K562 (cell line): ENCODE results near the gene JUN. TPM values are rescaled to one million over a fixed set of nuclear protein-coding genes. Genes with fewer than 3 reads are reported as not detected.

Source experiments
- AFF4 ChIP-seq: sonication (generic); formaldehyde crosslinking; IDR thresholded peaks from 2 replicates; pipeline ENCODE4 v1.8.0; 2023; ENCODE audit warnings: mild to moderate bottlenecking, missing genetic modification reagents
- CCNT2 ChIP-seq: IDR thresholded peaks from 2 replicates; pipeline ENCODE4 v1.6.1; 2011; ENCODE audit warnings: borderline replicate concordance, low read depth, mild to moderate bottlenecking, moderate library complexity, mixed read lengths, low read length; ENCODE audit not compliant: insufficient read length; ENCODE audit errors: extremely low read depth
- HMBOX1 ChIP-seq: sonication (generic); IDR thresholded peaks from 2 replicates; pipeline ENCODE4 v1.6.1; 2016
- MYBL2 ChIP-seq, 2 experiments: fragments of 450-650 bp in 1 of 2; sonication (generic) in 1 of 2; formaldehyde crosslinking in 1 of 2; IDR thresholded peaks; 2 replicates each; pipeline versions ENCODE4 v1.6.1 to v1.8.1; 2017 to 2022; ENCODE audit warnings: borderline replicate concordance in 1 of 2, inconsistent platforms in 1 of 2, low read depth in 1 of 2, mild to moderate bottlenecking in 1 of 2, missing genetic modification reagents in 1 of 2, moderate library complexity in 1 of 2
- U2AF1 ChIP-seq: fragments of 200-400 bp; formaldehyde crosslinking; optimal IDR thresholded peaks from 2 replicates; pipeline ENCODE3; 2017; ENCODE audit warnings: mild to moderate bottlenecking, low read depth, low read length, moderate library complexity
- polyA plus RNA-seq, 8 experiments: library from polyadenylated mRNA; depleted of rRNA in 4 of 8; stranded (reverse) in 5 of 8; unstranded in 3 of 8; fragments of >200 nt; fragmentation: Nextera tagmentation in 2 of 8; fragmentation: Illumina TruSeq in 1 of 8; extraction: Ambion mirVana in 2 of 8; extraction: Trizol in 1 of 8; gene quantifications; 2 replicates each; pipeline versions ENCODE4 v1.2.1 to v1.2.3, GENCODE V29; 2011 to 2014; ENCODE audit warnings: inconsistent platforms in 1 of 8, missing spikeins in 1 of 8
- total RNA-seq, 7 experiments: library from RNA; depleted of rRNA in 6 of 7; stranded (reverse); fragments of >200 nt in 6 of 7; fragmentation: Illumina TruSeq in 2 of 7; extraction: Trizol in 2 of 7; gene quantifications; 2 replicates each; pipeline versions ENCODE4 v1.2.1 to v1.2.3, GENCODE V29; 2011 to 2021; ENCODE audit warnings: low replicate concordance in 1 of 7

JUN gene
- total and polyA plus RNA-seq, 9 of the 15 experiments (the other 6 are each of a cell fraction or from before 2014, with no cell fraction given), result 0.32 to 23.4 (median 4.0) TPM

- TF ChIP-seq AFF4 (no peak), HMBOX1 (no peak), MYBL2 (IDR thresholded peaks at IDR 0.05; ENCODE audit: low read depth) (no peak), MYBL2 (CRISPR knock-in tag; IDR thresholded peaks at IDR 0.05; ENCODE audit: borderline replicate concordance) (no peak), CCNT2 (no peak), U2AF1 (no peak)
Measured at GRCh38 chr1:58738876-58739275, 45.0 kb downstream of the JUN start (continued).
